ENCODE data around the gene HOXD10.

Gene HOXD10

GRCh38 chr2:176152350-176153181 lies 36.0 kb downstream of the HOXD10 start:
- DNase-seq: no peak

- no peak for DNase-seq
Measured at GRCh38 chr2:176154576-176155252, 38.1 kb downstream of the HOXD10 start.

GRCh38 chr2:176155356-176156044 lies 38.9 kb downstream of the HOXD10 start:
- no peak for DNase-seq

- DNase-seq: no peak
Measured at GRCh38 chr2:176156301-176156806, 39.8 kb downstream of the HOXD10 start.

- no peak for DNase-seq
Measured at GRCh38 chr2:176156807-176157498, 40.4 kb downstream of the HOXD10 start, which contains the start of gene HOXD3. HOXD3 (plus strand) TSS chr2:176157307; CDS start chr2:176169115, 11,808 bp downstream.

- DNase-seq: no peak
Measured at GRCh38 chr2:176157499-176158185, 41.1 kb downstream of the HOXD10 start.

GRCh38 chr2:176158186-176158591 lies 41.6 kb downstream of the HOXD10 start:
- DNase-seq: no peak

GRCh38 chr2:176158855-176159662 lies 42.5 kb downstream of the HOXD10 start:
- DNase-seq: peak; percentile 51

- no peak for DNase-seq
Measured at GRCh38 chr2:176159663-176160250, 43.2 kb downstream of the HOXD10 start.

GRCh38 chr2:176160251-176160985 lies 43.8 kb downstream of the HOXD10 start:
- peak; percentile 59 for DNase-seq

GRCh38 chr2:176160986-176161824 lies 44.6 kb downstream of the HOXD10 start:
- DNase-seq: no peak

- peak; percentile 89 for DNase-seq
Measured at GRCh38 chr2:176161825-176162626, 45.4 kb downstream of the HOXD10 start.

GRCh38 chr2:176162911-176163671 lies 46.5 kb downstream of the HOXD10 start:
- no peak for DNase-seq

- no peak for DNase-seq
Measured at GRCh38 chr2:176163672-176164056, 47.1 kb downstream of the HOXD10 start.

GRCh38 chr2:176164201-176164600 lies 47.6 kb downstream of the HOXD10 start:
- no peak for DNase-seq

GRCh38 chr2:176164611-176165369 lies 48.2 kb downstream of the HOXD10 start:
- no peak for DNase-seq
